ENCODE data around the gene SCN2B. TPM values are rescaled to one million over a fixed set of nuclear protein-coding genes. Genes with fewer than 3 reads are reported as not detected.
A peak's percentile ranks its signal among the peaks of the same experiment; 100 is the strongest.

The SCN2B gene
- total and polyA plus RNA-seq, 9 donors: 2.1 to 5.4 (median 4.2) TPM

GRCh38 chr11:118209033-118209432 is 32.6 kb upstream of the SCN2B start:
- no CpG with 5 or more reads among the region's 3 CpGs for WGBS (ENCODE audit: insufficient coverage)
- no peak overlapping the region for H3K27ac ChIP-seq (ENCODE audit: low read length)
- H3K27me3 ChIP-seq (ENCODE audit: control insufficient read depth, insufficient read depth, low read length): peaks cover 10% of the 10 kb centered on the region
- no peaks in the 10 kb centered on the region for H3K4me1 ChIP-seq (ENCODE audit: control insufficient read depth, insufficient read depth, low read length)
- H3K36me3 ChIP-seq (ENCODE audit: control insufficient read depth, insufficient read depth, low read length): no peaks in the 10 kb centered on the region
- H3K4me3 ChIP-seq (ENCODE audit: low read length): no peak overlapping the region
- no peak for DNase-seq
- no peaks in the 10 kb centered on the region for H3K9me3 ChIP-seq (replicated peaks; ENCODE audit: control insufficient read depth, low read depth, low read length)

- peaks cover 5% of the 10 kb centered on the region for H3K27me3 ChIP-seq (ENCODE audit: control insufficient read depth, insufficient read depth, low read length)
- H3K9me3 ChIP-seq (replicated peaks; ENCODE audit: control insufficient read depth, low read depth, low read length): no peaks in the 10 kb centered on the region
- H3K27ac ChIP-seq (ENCODE audit: low read length): peak overlapping the region; percentile 47
- H3K4me3 ChIP-seq (ENCODE audit: low read length): no peak overlapping the region
- no CpG with 5 or more reads among the region's 2 CpGs for WGBS (ENCODE audit: insufficient coverage)
- no peaks in the 10 kb centered on the region for H3K4me1 ChIP-seq (ENCODE audit: control insufficient read depth, insufficient read depth, low read length)
- H3K36me3 ChIP-seq (ENCODE audit: control insufficient read depth, insufficient read depth, low read length): no peaks in the 10 kb centered on the region
- DNase-seq: no peak
These were observed 30.6 kb upstream of the SCN2B start for GRCh38 chr11:118207079-118207478.

- Histone ChIP-seq H3K27me3 (ENCODE audit: control insufficient read depth, insufficient read depth, low read length) (peaks cover 5% of the 10 kb centered on the region), H3K27ac (ENCODE audit: low read length) (peak overlapping the region; percentile 47), H3K4me3 (ENCODE audit: low read length) (no peak overlapping the region), H3K9me3 (replicated peaks; ENCODE audit: control insufficient read depth, low read depth, low read length) (no peaks in the 10 kb centered on the region), H3K36me3 (ENCODE audit: control insufficient read depth, insufficient read depth, low read length) (no peaks in the 10 kb centered on the region), H3K4me1 (ENCODE audit: control insufficient read depth, insufficient read depth, low read length) (no peaks in the 10 kb centered on the region)
- WGBS (ENCODE audit: insufficient coverage): no CpG with 5 or more reads among the region's 1 CpG
- DNase-seq: peak; percentile 42
These were observed 30.1 kb upstream of the SCN2B start for GRCh38 chr11:118206391-118207031.

GRCh38 chr11:118205606-118206378 is 29.4 kb upstream of the SCN2B start:
- no peaks in the 10 kb centered on the region for H3K36me3 ChIP-seq (ENCODE audit: control insufficient read depth, insufficient read depth, low read length)
- WGBS (ENCODE audit: insufficient coverage): 86% methylated on average over 8 of the region's 9 CpGs
- no peaks in the 10 kb centered on the region for H3K9me3 ChIP-seq (replicated peaks; ENCODE audit: control insufficient read depth, low read depth, low read length)
- H3K4me1 ChIP-seq (ENCODE audit: control insufficient read depth, insufficient read depth, low read length): no peaks in the 10 kb centered on the region
- no peak overlapping the region for H3K27ac ChIP-seq (ENCODE audit: low read length)
- no peak overlapping the region for H3K4me3 ChIP-seq (ENCODE audit: low read length)
- DNase-seq: no peak
- H3K27me3 ChIP-seq (ENCODE audit: control insufficient read depth, insufficient read depth, low read length): peaks cover 5% of the 10 kb centered on the region

DNA sequence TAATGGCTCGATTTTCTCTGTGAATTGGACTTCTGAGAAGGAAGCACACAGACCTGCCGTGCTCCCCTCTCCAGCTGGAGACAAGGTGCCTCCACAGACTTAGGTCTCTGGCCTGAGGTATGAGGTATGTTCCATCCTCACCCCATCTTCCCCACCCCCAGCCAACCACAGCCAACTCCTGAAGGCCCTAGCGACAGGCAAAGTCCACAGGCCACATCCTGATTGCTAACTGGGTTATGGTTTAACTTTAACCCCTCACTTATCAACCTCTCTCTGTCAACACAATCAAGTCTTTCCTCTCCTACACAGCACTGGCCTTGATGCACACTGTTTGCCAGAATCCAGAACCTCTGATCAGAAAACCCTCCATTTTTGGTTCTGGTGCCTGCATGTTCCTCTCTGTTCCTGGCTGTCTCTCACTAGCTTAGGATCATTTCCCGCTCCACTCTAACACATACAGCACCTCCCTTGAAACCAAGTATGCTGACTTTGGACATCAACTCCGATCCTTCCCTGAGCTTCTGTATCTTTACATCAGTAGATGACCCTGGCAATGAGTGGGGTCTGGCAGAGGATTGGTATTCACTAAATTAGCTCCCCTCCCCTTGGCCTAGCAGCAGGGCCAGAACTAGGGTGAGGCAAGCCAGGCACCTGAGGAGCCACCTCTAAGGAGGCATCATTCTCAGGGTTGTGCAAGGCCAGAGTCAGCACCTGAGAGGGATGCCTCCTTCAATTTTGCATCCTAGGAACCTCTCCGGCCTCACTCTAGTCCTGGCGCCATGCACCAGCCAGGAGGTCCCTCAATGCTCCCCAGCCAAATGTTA is 26.4 kb upstream of the SCN2B start:
- no peak overlapping the region for H3K27ac ChIP-seq (ENCODE audit: low read length)

DNA sequence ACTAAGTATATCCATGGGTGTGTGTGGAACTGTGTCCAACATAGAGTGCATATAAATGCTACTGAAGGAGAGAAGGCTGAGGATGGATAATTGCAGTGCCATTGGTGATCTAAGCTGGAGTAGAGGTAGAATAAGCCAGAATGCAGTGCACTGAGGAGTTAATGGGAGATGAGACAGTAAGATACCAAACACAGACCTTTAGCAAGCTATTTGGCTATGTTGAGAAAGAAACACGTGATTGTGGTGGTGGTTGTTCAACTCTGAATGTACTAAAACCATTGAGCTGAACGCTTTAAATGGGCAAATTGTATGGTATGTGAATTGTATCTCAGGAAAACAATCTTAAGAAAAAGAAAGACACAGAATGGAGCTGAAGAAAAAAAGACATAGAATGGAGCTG is 25.5 kb upstream of the SCN2B start:
- Histone ChIP-seq H3K4me3 (ENCODE audit: low read length) (no peak overlapping the region), H3K36me3 (ENCODE audit: control insufficient read depth, insufficient read depth, low read length) (no peaks in the 10 kb centered on the region), H3K27me3 (ENCODE audit: control insufficient read depth, insufficient read depth, low read length) (peaks cover 6% of the 10 kb centered on the region), H3K9me3 (replicated peaks; ENCODE audit: control insufficient read depth, low read depth, low read length) (no peaks in the 10 kb centered on the region), H3K4me1 (ENCODE audit: control insufficient read depth, insufficient read depth, low read length) (no peaks in the 10 kb centered on the region), H3K27ac (ENCODE audit: low read length) (no peak overlapping the region)
- no peak for DNase-seq
- WGBS (ENCODE audit: insufficient coverage): 95% methylated on average over 2 of the region's 2 CpGs

More for the DNA sequence above, 26.4 kb upstream of the SCN2B start:
- Histone ChIP-seq H3K9me3 (replicated peaks; ENCODE audit: control insufficient read depth, low read depth, low read length) (no peaks in the 10 kb centered on the region), H3K36me3 (ENCODE audit: control insufficient read depth, insufficient read depth, low read length) (no peaks in the 10 kb centered on the region), H3K27me3 (ENCODE audit: control insufficient read depth, insufficient read depth, low read length) (peaks cover 3% of the 10 kb centered on the region), H3K4me1 (ENCODE audit: control insufficient read depth, insufficient read depth, low read length) (no peaks in the 10 kb centered on the region), H3K4me3 (ENCODE audit: low read length) (no peak overlapping the region)
- no peak for DNase-seq
- 86% methylated on average over 5 of the region's 7 CpGs for WGBS (ENCODE audit: insufficient coverage)

DNA sequence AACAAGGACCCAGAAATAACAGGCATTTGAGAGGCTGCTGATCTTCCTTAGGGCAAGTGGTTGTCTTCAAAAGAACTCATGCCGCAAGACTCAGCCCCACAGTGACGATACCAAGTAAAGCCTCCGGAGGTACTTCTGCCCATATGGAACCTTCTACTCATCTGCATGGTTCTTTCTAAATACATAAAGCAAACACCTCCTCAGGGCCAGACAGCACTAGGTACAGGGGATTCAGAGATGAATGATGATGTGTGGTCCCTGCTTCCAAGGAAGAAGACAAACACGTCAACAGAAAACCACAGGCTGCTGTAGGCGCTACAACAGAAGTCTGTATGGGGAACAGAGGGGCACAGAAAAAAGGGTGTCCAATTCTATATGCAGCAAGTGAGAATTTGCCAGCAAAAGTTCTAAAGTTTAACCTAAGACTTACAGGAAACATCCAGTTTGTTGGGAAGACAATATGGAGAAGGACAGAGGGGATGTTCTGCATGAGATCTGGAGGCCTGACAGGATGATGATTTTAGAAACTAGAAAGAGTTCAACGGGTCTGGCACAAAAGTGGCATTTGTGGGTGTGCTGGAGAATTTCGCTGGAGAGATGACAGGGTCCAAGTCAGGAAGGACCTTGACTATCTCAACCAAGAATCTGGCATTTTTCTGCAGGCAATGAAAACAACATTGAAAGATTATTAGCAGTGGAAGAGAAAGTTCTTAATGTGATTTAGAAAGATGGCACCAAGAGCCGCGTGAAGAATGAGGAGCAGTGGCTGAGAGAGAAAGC is 24.7 kb upstream of the SCN2B start:
- 83% methylated on average over 8 of the region's 9 CpGs for WGBS (ENCODE audit: insufficient coverage)
- H3K27me3 ChIP-seq (ENCODE audit: control insufficient read depth, insufficient read depth, low read length): peaks cover 6% of the 10 kb centered on the region
- DNase-seq: no peak
- H3K9me3 ChIP-seq (replicated peaks; ENCODE audit: control insufficient read depth, low read depth, low read length): no peaks in the 10 kb centered on the region
- H3K4me3 ChIP-seq (ENCODE audit: low read length): no peak overlapping the region
- H3K36me3 ChIP-seq (ENCODE audit: control insufficient read depth, insufficient read depth, low read length): no peaks in the 10 kb centered on the region
- no peaks in the 10 kb centered on the region for H3K4me1 ChIP-seq (ENCODE audit: control insufficient read depth, insufficient read depth, low read length)
- H3K27ac ChIP-seq (ENCODE audit: low read length): no peak overlapping the region

DNA sequence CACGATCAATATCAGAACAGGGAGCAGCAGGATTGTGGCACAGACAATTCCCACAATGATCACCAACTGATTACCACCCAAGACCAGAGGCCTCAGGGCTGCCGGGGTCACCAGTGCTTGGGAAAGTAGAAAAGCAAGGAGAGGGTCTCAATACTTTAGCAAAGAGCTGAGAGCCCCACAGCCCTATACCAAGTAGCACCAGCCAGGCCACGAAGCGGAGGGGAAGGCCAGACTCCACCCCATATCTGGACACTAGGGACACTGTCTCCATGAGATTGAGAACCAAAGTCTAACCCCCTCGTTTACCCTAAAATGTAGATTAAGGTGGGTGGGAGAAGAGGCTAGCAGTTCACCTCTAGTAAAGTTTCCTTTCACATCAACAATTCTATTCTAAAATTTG is 24.1 kb upstream of the SCN2B start:
- peaks cover 3% of the 10 kb centered on the region for H3K27me3 ChIP-seq (ENCODE audit: control insufficient read depth, insufficient read depth, low read length)
- peaks cover 1% of the 10 kb centered on the region for H3K4me1 ChIP-seq (ENCODE audit: control insufficient read depth, insufficient read depth, low read length)
- DNase-seq: no peak
- H3K27ac ChIP-seq (ENCODE audit: low read length): no peak overlapping the region
- no peaks in the 10 kb centered on the region for H3K36me3 ChIP-seq (ENCODE audit: control insufficient read depth, insufficient read depth, low read length)
- 80% methylated on average over 1 of the region's 5 CpGs for WGBS (ENCODE audit: insufficient coverage)
- H3K4me3 ChIP-seq (ENCODE audit: low read length): no peak overlapping the region
- H3K9me3 ChIP-seq (replicated peaks; ENCODE audit: control insufficient read depth, low read depth, low read length): no peaks in the 10 kb centered on the region

DNA sequence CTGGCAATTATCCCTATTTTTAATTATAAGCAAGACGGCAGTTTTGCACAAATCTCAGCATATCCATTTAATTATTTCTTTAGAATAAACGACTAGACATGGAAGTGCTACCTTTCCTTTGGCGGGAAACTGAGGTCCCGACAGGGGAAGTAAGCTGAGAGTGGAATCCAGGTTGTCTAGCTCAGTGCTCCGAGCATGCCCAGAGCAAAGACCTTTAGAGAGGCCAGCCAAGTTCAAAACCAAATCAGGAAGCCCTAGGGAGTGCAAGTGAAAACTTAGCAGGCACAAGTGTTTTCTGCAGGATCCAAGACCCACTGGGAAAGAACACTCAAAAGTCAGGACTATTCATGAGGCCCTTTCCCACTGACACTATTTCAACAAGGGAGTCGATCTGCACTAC is 22.7 kb upstream of the SCN2B start:
- no peaks in the 10 kb centered on the region for H3K9me3 ChIP-seq (replicated peaks; ENCODE audit: control insufficient read depth, low read depth, low read length)
- H3K27ac ChIP-seq (ENCODE audit: low read length): no peak overlapping the region
- DNase-seq: no peak
- no peak overlapping the region for H3K4me3 ChIP-seq (ENCODE audit: low read length)
- peaks cover 3% of the 10 kb centered on the region for H3K27me3 ChIP-seq (ENCODE audit: control insufficient read depth, insufficient read depth, low read length)
- no peaks in the 10 kb centered on the region for H3K36me3 ChIP-seq (ENCODE audit: control insufficient read depth, insufficient read depth, low read length)
- peaks cover 13% of the 10 kb centered on the region for H3K4me1 ChIP-seq (ENCODE audit: control insufficient read depth, insufficient read depth, low read length)
- WGBS (ENCODE audit: insufficient coverage): 65% methylated on average over 4 of the region's 6 CpGs

Measured in muscle of leg (tissue), 11 donors.